Astrocyte (in vitro differentiated cells and primary cell): Measurements from ENCODE around the gene IMPDH2. TPM values are rescaled to one million over a fixed set of nuclear protein-coding genes. Genes with fewer than 3 reads are reported as not detected.

ENCODE experiments used
- DNase-seq: peaks from one replicate; pipeline ENCODE4 v3.0.0-alpha.2; 2010; ENCODE audit warnings: low read depth
- FAIRE-seq: peaks from 2 replicates; lab custom pipeline; 2011; peaks lifted over from hg19 to GRCh38; lab: Jason Lieb, UNC
- H2AFZ ChIP-seq: 2 replicates; pipeline ENCODE4 v1.6.0; 2012; ENCODE audit warnings: low read depth, low read length, inconsistent platforms
- H3K27ac ChIP-seq: 2 replicates; pipeline ENCODE4 v1.5.1; 2011; ENCODE audit warnings: low read depth, low read length, inconsistent platforms
- H3K27me3 ChIP-seq: 2 replicates; pipeline ENCODE4 v1.6.0; 2011; ENCODE audit warnings: low read length, inconsistent platforms; ENCODE audit not compliant: insufficient read depth
- H3K36me3 ChIP-seq: 2 replicates; pipeline ENCODE4 v1.5.1; 2011; ENCODE audit warnings: low read length, inconsistent platforms; ENCODE audit not compliant: insufficient read depth
- H3K4me1 ChIP-seq: 2 replicates; pipeline ENCODE4 v1.5.1; 2011; ENCODE audit warnings: low read length, inconsistent platforms; ENCODE audit not compliant: insufficient read depth
- H3K4me2 ChIP-seq: 2 replicates; pipeline ENCODE4 v1.6.0; 2012; ENCODE audit warnings: low read length, inconsistent platforms
- H3K4me3 ChIP-seq: 2 replicates; pipeline ENCODE4 v1.5.1; 2011; ENCODE audit warnings: low read depth, mild to moderate bottlenecking, low read length, inconsistent platforms; ENCODE audit not compliant: insufficient read depth
- H3K79me2 ChIP-seq: 2 replicates; pipeline ENCODE4 v1.6.0; 2012; ENCODE audit warnings: mild to moderate bottlenecking, low read length, inconsistent platforms; ENCODE audit not compliant: insufficient read depth
- H3K9ac ChIP-seq: 2 replicates; pipeline ENCODE4 v1.6.0; 2012; ENCODE audit warnings: mild to moderate bottlenecking, low read length, inconsistent platforms
- H3K9me3 ChIP-seq: 2 replicates; pipeline ENCODE4 v1.5.1; 2012; ENCODE audit warnings: low read depth, mild to moderate bottlenecking, low read length, inconsistent platforms; ENCODE audit not compliant: insufficient read depth
- H4K20me1 ChIP-seq: 2 replicates; pipeline ENCODE4 v1.6.0; 2012; ENCODE audit warnings: low read length, inconsistent platforms; ENCODE audit not compliant: insufficient read depth
- H3K27ac Mint-ChIP-seq: one replicate; pipeline ENCODE4 v1.8.0; 2021; ENCODE audit warnings: mild to moderate bottlenecking, mixed read lengths; ENCODE audit not compliant: unreplicated experiment
- H3K27me3 Mint-ChIP-seq: one replicate; pipeline ENCODE4 v1.8.0; 2021; ENCODE audit warnings: low read depth, mixed read lengths; ENCODE audit not compliant: unreplicated experiment
- H3K36me3 Mint-ChIP-seq: one replicate; pipeline ENCODE4 v1.8.0; 2021; ENCODE audit warnings: low read depth, mixed read lengths; ENCODE audit not compliant: unreplicated experiment
- H3K4me1 Mint-ChIP-seq: one replicate; pipeline ENCODE4 v1.8.0; 2021; ENCODE audit warnings: low read depth, mixed read lengths; ENCODE audit not compliant: unreplicated experiment
- H3K4me3 Mint-ChIP-seq: one replicate; pipeline ENCODE4 v1.8.0; 2021; ENCODE audit warnings: mild to moderate bottlenecking, moderate library complexity, mixed read lengths; ENCODE audit not compliant: unreplicated experiment
- H3K9me3 Mint-ChIP-seq: one replicate; pipeline ENCODE4 v1.8.0; 2021; ENCODE audit warnings: mild to moderate bottlenecking, mixed read lengths; ENCODE audit not compliant: unreplicated experiment
- CTCF ChIP-seq: IDR thresholded peaks from 2 replicates; pipeline ENCODE4 v1.5.1; 2011; ENCODE audit warnings: low read depth, mild to moderate bottlenecking, inconsistent platforms, low read length, moderate library complexity; ENCODE audit not compliant: insufficient read depth
- EZH2 ChIP-seq: IDR thresholded peaks from 2 replicates; pipeline ENCODE4 v1.6.1; 2012; ENCODE audit warnings: mild to moderate bottlenecking, low read length, inconsistent platforms; ENCODE audit not compliant: insufficient read depth
- total RNA-seq: library from RNA; stranded (reverse); gene quantifications from 2 replicates; pipeline ENCODE4 v1.2.1, GENCODE V29; 2021

Gene IMPDH2
- total RNA-seq, 1 donor from 2014 or later = 119 TPM

- Mint-ChIP-seq H3K9me3 (no peaks in the 10 kb centered on the region), H3K36me3 (peaks cover 26% of the 10 kb centered on the region), H3K27me3 (no peaks in the 10 kb centered on the region), H3K27ac (peak overlapping the region; percentile 69), H3K4me1 (peaks cover 12% of the 10 kb centered on the region), H3K4me3 (no peak overlapping the region)
- Histone ChIP-seq H3K4me3 (no peak overlapping the region), H3K27ac (no peak overlapping the region), H4K20me1 (peaks cover 62% of the 10 kb centered on the region), H3K27me3 (no peaks in the 10 kb centered on the region), H3K9ac (no peak overlapping the region), H3K79me2 (peaks cover 80% of the 10 kb centered on the region), H2AFZ (no peak overlapping the region), H3K4me2 (no peak overlapping the region), H3K9me3 (no peaks in the 10 kb centered on the region), H3K4me1 (peaks cover 22% of the 10 kb centered on the region), H3K36me3 (peaks cover 27% of the 10 kb centered on the region)
- DNase-seq (no peak), FAIRE-seq (no peak)
- TF ChIP-seq EZH2 = no peak
- no peak for TF ChIP-seq CTCF
These were observed 13.4 kb downstream of the IMPDH2 start for GRCh38 chr3:49015765-49016164.

GRCh38 chr3:49015072-49015471 is 14.1 kb downstream of the IMPDH2 start:
- peaks cover 10% of the 10 kb centered on the region for H3K4me1 Mint-ChIP-seq
- peaks cover 26% of the 10 kb centered on the region for H3K36me3 Mint-ChIP-seq
- peak overlapping the region; percentile 27 for H3K27ac Mint-ChIP-seq
- peaks cover 27% of the 10 kb centered on the region for H3K36me3 ChIP-seq
- H3K27me3 Mint-ChIP-seq = no peaks in the 10 kb centered on the region
- peaks cover 79% of the 10 kb centered on the region for H3K79me2 ChIP-seq
- H3K9me3 Mint-ChIP-seq = no peaks in the 10 kb centered on the region
- no peak for TF ChIP-seq EZH2
- no peak for TF ChIP-seq CTCF
- no peaks in the 10 kb centered on the region for H3K9me3 ChIP-seq
- DNase-seq (no peak), FAIRE-seq (no peak)
- H4K20me1 ChIP-seq = peaks cover 63% of the 10 kb centered on the region
- no peak overlapping the region for H3K4me3 ChIP-seq
- no peak overlapping the region for H2AFZ ChIP-seq
- H3K27me3 ChIP-seq = no peaks in the 10 kb centered on the region
- H3K4me1 ChIP-seq = peaks cover 19% of the 10 kb centered on the region
- no peak overlapping the region for H3K4me2 ChIP-seq
- no peak overlapping the region for H3K27ac ChIP-seq
- H3K9ac ChIP-seq = no peak overlapping the region
- peak overlapping the region; percentile 28 for H3K4me3 Mint-ChIP-seq

GRCh38 chr3:49013738-49014660 is 15.2 kb downstream of the IMPDH2 start:
- H4K20me1 ChIP-seq = peaks cover 72% of the 10 kb centered on the region
- FAIRE-seq = no peak
- H3K36me3 Mint-ChIP-seq = peaks cover 26% of the 10 kb centered on the region

More at GRCh38 chr3:49013738-49014660, 15.2 kb downstream of the IMPDH2 start:
- H2AFZ ChIP-seq = no peak overlapping the region
- H3K4me1 Mint-ChIP-seq = peaks cover 8% of the 10 kb centered on the region
- no peak for TF ChIP-seq EZH2
- TF ChIP-seq CTCF = peak; percentile 44
- H3K4me2 ChIP-seq = no peak overlapping the region
- peaks cover 27% of the 10 kb centered on the region for H3K36me3 ChIP-seq
- peaks cover 13% of the 10 kb centered on the region for H3K4me1 ChIP-seq
- no peaks in the 10 kb centered on the region for H3K27me3 ChIP-seq
- H3K9me3 ChIP-seq = no peaks in the 10 kb centered on the region
- no peak for DNase-seq
- no peak overlapping the region for H3K9ac ChIP-seq
- H3K4me3 Mint-ChIP-seq = no peak overlapping the region
- peaks cover 84% of the 10 kb centered on the region for H3K79me2 ChIP-seq
- H3K9me3 Mint-ChIP-seq = no peaks in the 10 kb centered on the region
- H3K27me3 Mint-ChIP-seq = no peaks in the 10 kb centered on the region
- no peak overlapping the region for H3K27ac ChIP-seq
- no peak overlapping the region for H3K4me3 ChIP-seq
- no peak overlapping the region for H3K27ac Mint-ChIP-seq
